ENCODE measurements around the gene NR1I3. TPM values are rescaled to one million over a fixed set of nuclear protein-coding genes. Genes with fewer than 3 reads are reported as not detected.

The NR1I3 gene
- polyA plus RNA-seq, 1 of the 3 experiments (the other 2 are of a cell fraction), result not detected

DNA sequence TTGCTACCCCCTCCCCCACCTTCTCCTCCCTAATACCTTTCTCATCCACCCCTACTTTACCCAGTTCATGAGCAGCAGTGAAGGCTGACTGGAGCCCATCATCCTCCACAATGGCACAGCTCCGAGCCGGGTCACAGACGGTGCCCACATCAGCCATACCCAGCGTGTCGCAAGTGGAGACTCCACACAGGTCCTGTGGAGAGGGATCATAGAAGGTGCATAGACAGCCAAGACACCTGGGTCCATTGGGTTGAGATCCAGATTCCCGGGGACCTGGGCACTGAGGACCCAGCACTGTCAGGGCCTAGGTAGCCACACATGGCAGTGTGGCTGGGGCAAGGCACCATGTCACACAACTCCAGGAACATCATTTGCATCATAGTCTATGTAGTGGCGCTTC lies 41.9 kb downstream of the NR1I3 start (continued):
- TF ChIP-seq, protein P1, sequence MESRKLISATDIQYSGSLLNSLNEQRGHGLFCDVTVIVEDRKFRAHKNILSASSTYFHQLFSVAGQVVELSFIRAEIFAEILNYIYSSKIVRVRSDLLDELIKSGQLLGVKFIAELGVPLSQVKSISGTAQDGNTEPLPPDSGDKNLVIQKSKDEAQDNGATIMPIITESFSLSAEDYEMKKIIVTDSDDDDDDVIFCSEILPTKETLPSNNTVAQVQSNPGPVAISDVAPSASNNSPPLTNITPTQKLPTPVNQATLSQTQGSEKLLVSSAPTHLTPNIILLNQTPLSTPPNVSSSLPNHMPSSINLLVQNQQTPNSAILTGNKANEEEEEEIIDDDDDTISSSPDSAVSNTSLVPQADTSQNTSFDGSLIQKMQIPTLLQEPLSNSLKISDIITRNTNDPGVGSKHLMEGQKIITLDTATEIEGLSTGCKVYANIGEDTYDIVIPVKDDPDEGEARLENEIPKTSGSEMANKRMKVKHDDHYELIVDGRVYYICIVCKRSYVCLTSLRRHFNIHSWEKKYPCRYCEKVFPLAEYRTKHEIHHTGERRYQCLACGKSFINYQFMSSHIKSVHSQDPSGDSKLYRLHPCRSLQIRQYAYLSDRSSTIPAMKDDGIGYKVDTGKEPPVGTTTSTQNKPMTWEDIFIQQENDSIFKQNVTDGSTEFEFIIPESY (IDR thresholded peaks at IDR 0.05; ENCODE audit: borderline replicate concordance, low read depth), result no peak
- no peak for TF ChIP-seq SMC3 (IDR thresholded peaks at IDR 0.05; ENCODE audit: low read depth, low read length)
- TF ChIP-seq, protein P2, sequence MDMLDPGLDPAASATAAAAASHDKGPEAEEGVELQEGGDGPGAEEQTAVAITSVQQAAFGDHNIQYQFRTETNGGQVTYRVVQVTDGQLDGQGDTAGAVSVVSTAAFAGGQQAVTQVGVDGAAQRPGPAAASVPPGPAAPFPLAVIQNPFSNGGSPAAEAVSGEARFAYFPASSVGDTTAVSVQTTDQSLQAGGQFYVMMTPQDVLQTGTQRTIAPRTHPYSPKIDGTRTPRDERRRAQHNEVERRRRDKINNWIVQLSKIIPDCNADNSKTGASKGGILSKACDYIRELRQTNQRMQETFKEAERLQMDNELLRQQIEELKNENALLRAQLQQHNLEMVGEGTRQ (IDR thresholded peaks at IDR 0.05; ENCODE audit: borderline replicate concordance, low read depth, low read length), result no peak
- TF ChIP-seq FOXM1 (IDR thresholded peaks at IDR 0.05; ENCODE audit: low read depth), result no peak
- no peak for TF ChIP-seq TEAD4 (IDR thresholded peaks at IDR 0.05; ENCODE audit: borderline replicate concordance, insufficient read depth)
- no peak for TF ChIP-seq CHD2 (IDR thresholded peaks at IDR 0.05; ENCODE audit: low read length, partially characterized antibody)
- no peak for TF ChIP-seq MEF2A (IDR thresholded peaks at IDR 0.05; ENCODE audit: borderline replicate concordance, low read depth)
- no peak for TF ChIP-seq ELF1 (IDR thresholded peaks at IDR 0.05)
- TF ChIP-seq JUND (IDR thresholded peaks at IDR 0.05), result no peak
- TF ChIP-seq, protein P3, sequence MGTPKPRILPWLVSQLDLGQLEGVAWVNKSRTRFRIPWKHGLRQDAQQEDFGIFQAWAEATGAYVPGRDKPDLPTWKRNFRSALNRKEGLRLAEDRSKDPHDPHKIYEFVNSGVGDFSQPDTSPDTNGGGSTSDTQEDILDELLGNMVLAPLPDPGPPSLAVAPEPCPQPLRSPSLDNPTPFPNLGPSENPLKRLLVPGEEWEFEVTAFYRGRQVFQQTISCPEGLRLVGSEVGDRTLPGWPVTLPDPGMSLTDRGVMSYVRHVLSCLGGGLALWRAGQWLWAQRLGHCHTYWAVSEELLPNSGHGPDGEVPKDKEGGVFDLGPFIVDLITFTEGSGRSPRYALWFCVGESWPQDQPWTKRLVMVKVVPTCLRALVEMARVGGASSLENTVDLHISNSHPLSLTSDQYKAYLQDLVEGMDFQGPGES (IDR thresholded peaks at IDR 0.05; ENCODE audit: low read depth, low read length), result no peak
- no peak for TF ChIP-seq FOSL2 (IDR thresholded peaks at IDR 0.05; ENCODE audit: borderline replicate concordance, low read depth)
- no peak for TF ChIP-seq YY1 (IDR thresholded peaks at IDR 0.05; ENCODE audit: low read depth)

DNA sequence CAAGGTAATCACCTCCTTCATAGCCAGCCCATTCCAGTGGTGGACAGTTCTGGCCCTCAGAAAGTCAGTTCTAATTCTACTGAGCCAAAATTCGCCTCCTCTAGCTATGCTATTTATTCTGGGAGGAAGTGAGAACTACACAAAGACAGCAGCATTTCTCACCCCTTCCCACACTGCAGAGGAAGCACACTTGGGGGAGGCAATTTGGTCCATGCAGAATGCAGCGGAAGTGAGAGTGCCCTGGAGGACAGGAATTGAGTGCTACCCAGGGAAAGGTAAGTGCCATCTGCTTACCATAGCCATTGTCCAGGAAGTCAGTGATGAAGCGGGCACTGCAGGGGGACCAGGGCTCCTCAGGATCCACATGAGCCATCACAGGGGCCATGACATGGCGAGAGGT lies 42.8 kb downstream of the NR1I3 start:
- H3K36me3 ChIP-seq (replicated peaks in 1 of 2; ENCODE audit: control insufficient read depth in 1 of 2, insufficient read depth in 2 of 2, low read length in 1 of 2), result peaks cover 0 to 19% of the 10 kb centered on the region in 2 experiments
- no peak overlapping the region for H3K9ac ChIP-seq
- no peak overlapping the region for H2AFZ ChIP-seq (ENCODE audit: low read depth)
- peaks cover 4% of the 10 kb centered on the region for H3F3A ChIP-seq (replicated peaks; ENCODE audit: insufficient read depth)
- H3K4me1 ChIP-seq (ENCODE audit: control insufficient read depth in 1 of 2, insufficient read depth in 2 of 2, low read depth in 1 of 2, low read length in 1 of 2), result peaks cover 28 to 59% of the 10 kb centered on the region in 2 experiments
- no peak overlapping the region for H3K4me2 ChIP-seq
- H3K27me3 ChIP-seq (ENCODE audit: insufficient read depth), result no peaks in the 10 kb centered on the region
- 89% methylated on average over 4 of the region's 4 CpGs for WGBS (ENCODE audit: low lambda C conversion rate)
- H4K20me1 ChIP-seq (ENCODE audit: insufficient read depth), result no peaks in the 10 kb centered on the region
- CTCF ChIA-PET, result interaction anchor here (1.8 to 7.0 kb wide), 5 partner anchors 9 to 188 kb away, joined by 6 to 65 read pairs (median 39); partner anchors contain the start of genes NDUFS2, PPOX and TOMM40L
- no peak for DNase-seq
- H3K27ac ChIP-seq (ENCODE audit: low read depth in 2 of 2, low read length in 1 of 2), result peak overlapping the region in 1 of 2 experiments; percentile 0; a peak in 1 of 4 replicates
- POLR2A ChIA-PET, result no interaction called here
- H3K9me3 ChIP-seq, result no peaks in the 10 kb centered on the region
- no peaks in the 10 kb centered on the region for H3K9me2 ChIP-seq
- no peak overlapping the region for H3K4me3 ChIP-seq (ENCODE audit: low read depth in 2 of 2, low read length in 1 of 2)
- H3K79me2 ChIP-seq (ENCODE audit: insufficient read depth), result no peaks in the 10 kb centered on the region
- TF ChIP-seq TEAD4 (IDR thresholded peaks at IDR 0.05; ENCODE audit: borderline replicate concordance, insufficient read depth) (no peak), JUND (IDR thresholded peaks at IDR 0.05) (no peak), SIN3A (IDR thresholded peaks at IDR 0.05; ENCODE audit: borderline replicate concordance, low read depth, low read length) (no peak), SMC3 (IDR thresholded peaks at IDR 0.05; ENCODE audit: low read depth, low read length) (no peak), GATA2 (CRISPR knock-in tag; IDR thresholded peaks at IDR 0.05) (no peak), RXRA (IDR thresholded peaks at IDR 0.05; ENCODE audit: borderline replicate concordance, low read depth) (no peak)
- TF ChIP-seq, protein P4, sequence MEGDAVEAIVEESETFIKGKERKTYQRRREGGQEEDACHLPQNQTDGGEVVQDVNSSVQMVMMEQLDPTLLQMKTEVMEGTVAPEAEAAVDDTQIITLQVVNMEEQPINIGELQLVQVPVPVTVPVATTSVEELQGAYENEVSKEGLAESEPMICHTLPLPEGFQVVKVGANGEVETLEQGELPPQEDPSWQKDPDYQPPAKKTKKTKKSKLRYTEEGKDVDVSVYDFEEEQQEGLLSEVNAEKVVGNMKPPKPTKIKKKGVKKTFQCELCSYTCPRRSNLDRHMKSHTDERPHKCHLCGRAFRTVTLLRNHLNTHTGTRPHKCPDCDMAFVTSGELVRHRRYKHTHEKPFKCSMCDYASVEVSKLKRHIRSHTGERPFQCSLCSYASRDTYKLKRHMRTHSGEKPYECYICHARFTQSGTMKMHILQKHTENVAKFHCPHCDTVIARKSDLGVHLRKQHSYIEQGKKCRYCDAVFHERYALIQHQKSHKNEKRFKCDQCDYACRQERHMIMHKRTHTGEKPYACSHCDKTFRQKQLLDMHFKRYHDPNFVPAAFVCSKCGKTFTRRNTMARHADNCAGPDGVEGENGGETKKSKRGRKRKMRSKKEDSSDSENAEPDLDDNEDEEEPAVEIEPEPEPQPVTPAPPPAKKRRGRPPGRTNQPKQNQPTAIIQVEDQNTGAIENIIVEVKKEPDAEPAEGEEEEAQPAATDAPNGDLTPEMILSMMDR (IDR thresholded peaks at IDR 0.05), result no peak
- TF ChIP-seq, protein P2 (IDR thresholded peaks at IDR 0.05; ENCODE audit: borderline replicate concordance, low read depth, low read length), result no peak
